Caco-2 (cell line): ENCODE data around the gene VPS13D. TPM values are rescaled to one million over a fixed set of nuclear protein-coding genes. Genes with fewer than 3 reads are reported as not detected.

Experiments
- BruUV-seq: library from RNA; stranded (reverse); fragments of 400-500 nt; replicated peaks from 2 replicates; lab custom pipeline; 2021; lab: Mats Ljungman, UMichigan
- CTCF ChIA-PET: fragments of 300-600 bp; sonication (Branson Sonifier 250); formaldehyde crosslinking; loops from one replicate; lab custom pipeline; 2022; ENCODE audit warnings: antibody characterized with exemption; lab: Charles Lee
- POLR2A ChIA-PET: fragments of 300-600 bp; sonication (Branson Sonifier 250); formaldehyde crosslinking; loops from one replicate; lab custom pipeline; 2022; ENCODE audit warnings: antibody characterized with exemption; lab: Charles Lee
- DNase-seq, 2 experiments: peaks; one replicate each; pipeline versions ENCODE4 v3.0.0 to v3.0.0-alpha.2; 2020 to 2022
- H3K27me3 ChIP-seq: replicated peaks from 2 replicates; pipeline ENCODE4 v1.6.0; 2011; ENCODE audit warnings: low read length; ENCODE audit not compliant: control insufficient read depth, insufficient read depth
- H3K36me3 ChIP-seq: 2 replicates; pipeline ENCODE4 v1.5.1; 2011; ENCODE audit warnings: low read length; ENCODE audit not compliant: control insufficient read depth, insufficient read depth
- H3K4me1 ChIP-seq: fragments of 250-450 bp; sonication (Bioruptor Pico); 2 replicates; pipeline ENCODE4 v1.5.1; 2020; ENCODE audit warnings: mild to moderate bottlenecking
- H3K4me3 ChIP-seq: 2 replicates; pipeline ENCODE4 v1.5.1; 2011; ENCODE audit warnings: low read depth, mild to moderate bottlenecking, control low read depth, low read length
- H3K9me3 ChIP-seq: fragments of 250-450 bp; sonication (Bioruptor Pico); 2 replicates; pipeline ENCODE4 v1.5.1; 2020; ENCODE audit warnings: mild to moderate bottlenecking, moderate library complexity
- H3K27ac Mint-ChIP-seq: one replicate; pipeline ENCODE4 v1.8.0; 2022; ENCODE audit warnings: mixed read lengths; ENCODE audit not compliant: unreplicated experiment
- H3K27me3 Mint-ChIP-seq: one replicate; pipeline ENCODE4 v1.8.0; 2022; ENCODE audit warnings: mixed read lengths; ENCODE audit not compliant: insufficient read depth, unreplicated experiment
- H3K36me3 Mint-ChIP-seq: one replicate; pipeline ENCODE4 v1.8.0; 2022; ENCODE audit warnings: mild to moderate bottlenecking, mixed read lengths; ENCODE audit not compliant: insufficient read depth, unreplicated experiment
- H3K4me1 Mint-ChIP-seq: one replicate; pipeline ENCODE4 v1.8.0; 2022; ENCODE audit warnings: low read depth, mixed read lengths; ENCODE audit not compliant: unreplicated experiment
- H3K4me3 Mint-ChIP-seq: one replicate; pipeline ENCODE4 v1.8.0; 2022; ENCODE audit warnings: mild to moderate bottlenecking, moderate library complexity, mixed read lengths; ENCODE audit not compliant: unreplicated experiment
- H3K9me3 Mint-ChIP-seq: one replicate; pipeline ENCODE4 v1.8.0; 2022; ENCODE audit warnings: mixed read lengths; ENCODE audit not compliant: unreplicated experiment
- CTCF ChIP-seq, 2 experiments: fragments of 200-600 bp in 1 of 2; IDR thresholded peaks; 1 replicate in 1 of 2; 2 replicates in 1 of 2; pipeline versions ENCODE4 v1.5.1 to v1.8.0; 2011 to 2022; ENCODE audit warnings: antibody characterized with exemption in 1 of 2, control low read depth in 1 of 2, inconsistent platforms in 1 of 2, low read depth in 1 of 2, low read length in 1 of 2, mild to moderate bottlenecking in 1 of 2, moderate library complexity in 1 of 2; ENCODE audit not compliant: insufficient read depth in 1 of 2, severe bottlenecking in 1 of 2, unreplicated experiment in 1 of 2
- intact Hi-C: fragments of 100-400 bp; cut with micrococcal nuclease; formaldehyde crosslinking; loops from one replicate; pipeline ENCODE4 v1.10.0; 2022; ENCODE audit not compliant: unreplicated experiment
- total RNA-seq: library from RNA; stranded (reverse); gene quantifications from 2 replicates; pipeline ENCODE4 v1.2.3, GENCODE V29; 2022

Gene VPS13D
- total RNA-seq, 1 experiment from 2014 or later = 25.6 TPM

GRCh38 chr1:12408662-12409061 is 178.8 kb downstream of the VPS13D start:
- peaks cover 10% of the 10 kb centered on the region for H3K4me1 ChIP-seq
- no peaks in the 10 kb centered on the region for H3K27me3 ChIP-seq
- intact Hi-C loops = no loop called here
- BruUV-seq = no TSS peak
- peaks cover 2% of the 10 kb centered on the region for H3K36me3 ChIP-seq
- peaks cover 39% of the 10 kb centered on the region for H3K36me3 Mint-ChIP-seq
- no peaks in the 10 kb centered on the region for H3K27me3 Mint-ChIP-seq
- DNase-seq = no peak
- H3K4me3 Mint-ChIP-seq = no peak overlapping the region
- ChIA-PET CTCF (no interaction called here), POLR2A (no interaction called here)
- H3K27ac Mint-ChIP-seq = no peak overlapping the region
- TF ChIP-seq CTCF (IDR thresholded peaks at IDR 0.05; ENCODE audit: insufficient read depth in 1 of 2, low read depth in 1 of 2, low read length in 1 of 2, severe bottlenecking in 1 of 2, unreplicated experiment in 1 of 2) = no peak
- no peaks in the 10 kb centered on the region for H3K4me1 Mint-ChIP-seq
- no peak overlapping the region for H3K4me3 ChIP-seq
- H3K9me3 ChIP-seq = no peaks in the 10 kb centered on the region
- H3K9me3 Mint-ChIP-seq = peaks cover 36% of the 10 kb centered on the region

GRCh38 chr1:12409681-12410080 is 179.9 kb downstream of the VPS13D start:
- Mint-ChIP-seq H3K9me3 (peaks cover 36% of the 10 kb centered on the region), H3K36me3 (peaks cover 29% of the 10 kb centered on the region), H3K4me1 (no peaks in the 10 kb centered on the region), H3K27ac (no peak overlapping the region), H3K27me3 (no peaks in the 10 kb centered on the region), H3K4me3 (no peak overlapping the region)
- no peaks in the 10 kb centered on the region for H3K27me3 ChIP-seq
- H3K9me3 ChIP-seq = no peaks in the 10 kb centered on the region
- intact Hi-C loops = no loop called here
- CTCF ChIA-PET = no interaction called here
- no TSS peak for BruUV-seq
- POLR2A ChIA-PET = no interaction called here
- H3K4me3 ChIP-seq = no peak overlapping the region
- no peak for DNase-seq
- peaks cover 2% of the 10 kb centered on the region for H3K36me3 ChIP-seq
- no peak for TF ChIP-seq CTCF (IDR thresholded peaks at IDR 0.05; ENCODE audit: insufficient read depth in 1 of 2, low read depth in 1 of 2, low read length in 1 of 2, severe bottlenecking in 1 of 2, unreplicated experiment in 1 of 2)
- peaks cover 9% of the 10 kb centered on the region; the same call in 1 of the 2 replicates for H3K4me1 ChIP-seq

- peaks cover 1% of the 10 kb centered on the region for H3K36me3 ChIP-seq
- no peak for TF ChIP-seq CTCF (IDR thresholded peaks at IDR 0.05; ENCODE audit: insufficient read depth in 1 of 2, low read depth in 1 of 2, low read length in 1 of 2, severe bottlenecking in 1 of 2, unreplicated experiment in 1 of 2)
- CTCF ChIA-PET = no interaction called here
Measured at GRCh38 chr1:12410351-12410750, 180.5 kb downstream of the VPS13D start.

More at GRCh38 chr1:12410351-12410750, 180.5 kb downstream of the VPS13D start:
- no TSS peak for BruUV-seq
- Mint-ChIP-seq H3K27me3 (no peaks in the 10 kb centered on the region), H3K27ac (no peak overlapping the region), H3K36me3 (peaks cover 28% of the 10 kb centered on the region), H3K4me3 (no peak overlapping the region), H3K9me3 (peaks cover 36% of the 10 kb centered on the region), H3K4me1 (no peaks in the 10 kb centered on the region)
- intact Hi-C loops = no loop called here
- Histone ChIP-seq H3K4me3 (no peak overlapping the region), H3K27me3 (no peaks in the 10 kb centered on the region), H3K4me1 (peaks cover 9% of the 10 kb centered on the region; the same call in 1 of the 2 replicates), H3K9me3 (no peaks in the 10 kb centered on the region)
- POLR2A ChIA-PET = no interaction called here
- no peak for DNase-seq
